Esophagus muscularis mucosa (tissue), 4 donors: ENCODE measurements around the gene MIPOL1. TPM values are rescaled to one million over a fixed set of nuclear protein-coding genes. Genes with fewer than 3 reads are reported as not detected.
A peak's percentile ranks its signal among the peaks of the same experiment; 100 is the strongest.

Experiments
- DNase-seq: peaks from one replicate; pipeline ENCODE4 v3.0.0-alpha.2; 2017; ENCODE audit errors: extremely low spot score
- H3K27ac ChIP-seq, 4 donors: fragments of 200-600 bp; sonication (generic); replicated peaks in 1 of 4; 1 replicate in 3 of 4; 2 replicates in 1 of 4; pipeline ENCODE4 v1.5.1; 2016 to 2019; ENCODE audit warnings: mild to moderate bottlenecking in 1 of 4
- H3K27me3 ChIP-seq, 4 donors: fragments of 200-600 bp; sonication (generic); one replicate each; pipeline versions ENCODE4 v1.5.1 to v1.6.0; 2016 to 2019
- H3K36me3 ChIP-seq, 4 donors: fragments of 200-600 bp; sonication (generic); one replicate each; pipeline ENCODE4 v1.5.1; 2016 to 2019
- H3K4me1 ChIP-seq, 4 donors: fragments of 200-600 bp; sonication (generic); one replicate each; pipeline ENCODE4 v1.5.1; 2016 to 2019
- H3K4me3 ChIP-seq, 4 donors: fragments of 200-600 bp; sonication (generic); 1 replicate in 2 of 4; 2 replicates in 2 of 4; pipeline ENCODE4 v1.5.1; 2016 to 2019; ENCODE audit warnings: mild to moderate bottlenecking in 4 of 4, moderate library complexity in 1 of 4
- H3K9me3 ChIP-seq, 4 donors: fragments of 200-600 bp; sonication (generic); 1 replicate in 3 of 4; 2 replicates in 1 of 4; pipeline ENCODE4 v1.5.1; 2016 to 2019
- CTCF ChIP-seq, 3 experiments: fragments of 200-600 bp in 2 of 3; fragments of 450-650 bp in 1 of 3; sonication (generic) in 2 of 3; IDR thresholded peaks; one replicate each; pipeline ENCODE4 v1.5.1; 2017 to 2019; ENCODE audit warnings: antibody characterized with exemption in 3 of 3, mild to moderate bottlenecking in 2 of 3, moderate library complexity in 1 of 3
- EP300 ChIP-seq: sonication (generic); formaldehyde crosslinking; IDR thresholded peaks from one replicate; pipeline ENCODE4 v1.6.1; 2017; ENCODE audit warnings: antibody characterized with exemption
- POLR2A ChIP-seq: fragments of 450-650 bp; IDR thresholded peaks from one replicate; pipeline ENCODE4 v1.6.1; 2017; ENCODE audit warnings: antibody characterized with exemption, moderate library complexity, mild to moderate bottlenecking, low read depth
- POLR2AphosphoS5 ChIP-seq, 2 donors: sonication (generic); formaldehyde crosslinking; IDR thresholded peaks; one replicate each; pipeline ENCODE4 v1.6.1; 2017; ENCODE audit warnings: antibody characterized with exemption in 2 of 2
- WGBS: methylation state at CpG from one replicate; pipeline ENCODE4 v1.1.5; 2018; 5-methylcytosine and 5-hydroxymethylcytosine counted together
- intact Hi-C: fragments of 100-400 bp; cut with DNase I; formaldehyde crosslinking; loops from one replicate; pipeline ENCODE4 v1.15.1; 2023
- total RNA-seq, 4 donors: library from RNA; depleted of rRNA; stranded (reverse); fragments of >200 nt; gene quantifications; one replicate each; pipeline versions ENCODE4 v1.1.0 to v1.2.1, GENCODE V29; 2016

Gene MIPOL1
- total RNA-seq, 4 donors from 2014 or later: 6.5 to 21.2 (median 10.4) TPM

DNA sequence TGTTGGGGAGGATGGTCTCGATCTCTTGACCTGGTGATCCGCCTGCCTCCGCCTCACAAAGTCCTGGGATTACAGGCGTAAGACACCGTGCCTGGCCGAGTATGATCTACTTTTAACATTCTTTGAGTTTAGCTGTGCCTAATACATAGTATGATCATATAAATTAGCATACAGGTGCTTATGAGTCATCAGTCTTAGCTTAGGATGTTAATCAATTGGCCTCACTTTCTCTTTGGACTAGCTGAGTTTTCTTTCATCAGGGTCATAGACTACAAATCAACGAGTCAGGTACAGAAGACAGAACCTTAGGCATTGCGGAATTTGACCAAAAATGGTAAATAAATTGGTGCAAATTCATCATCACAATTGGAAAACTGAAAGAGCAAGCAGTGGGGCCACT, 27.5 kb upstream of the MIPOL1 start:
- WGBS: 93% methylated on average over 8 of the region's 8 CpGs
- Histone ChIP-seq H3K27ac (no peak overlapping the region), H3K9me3 (no peaks in the 10 kb centered on the region), H3K36me3 (no peaks in the 10 kb centered on the region), H3K4me3 (no peak overlapping the region), H3K4me1 (peaks cover 15 to 21% (median 17%) of the 10 kb centered on the region in 4 donors), H3K27me3 (no peaks in the 10 kb centered on the region)
- intact Hi-C loops: no loop called here
- TF ChIP-seq POLR2AphosphoS5 (IDR thresholded peaks at IDR 0.05) (no peak), EP300 (no peak)
- no peak for DNase-seq

- WGBS: 73% methylated on average over 10 of the region's 10 CpGs
- Histone ChIP-seq H3K4me3 (no peak overlapping the region), H3K36me3 (no peaks in the 10 kb centered on the region), H3K27ac (no peak overlapping the region), H3K9me3 (no peaks in the 10 kb centered on the region), H3K4me1 (peaks cover 15 to 21% (median 17%) of the 10 kb centered on the region in 4 donors), H3K27me3 (no peaks in the 10 kb centered on the region)
- DNase-seq: no peak
- intact Hi-C loops: no loop called here
- TF ChIP-seq EP300: no peak
Observed at GRCh38 chr14:37170993-37171392, 26.7 kb upstream of the MIPOL1 start.

DNA sequence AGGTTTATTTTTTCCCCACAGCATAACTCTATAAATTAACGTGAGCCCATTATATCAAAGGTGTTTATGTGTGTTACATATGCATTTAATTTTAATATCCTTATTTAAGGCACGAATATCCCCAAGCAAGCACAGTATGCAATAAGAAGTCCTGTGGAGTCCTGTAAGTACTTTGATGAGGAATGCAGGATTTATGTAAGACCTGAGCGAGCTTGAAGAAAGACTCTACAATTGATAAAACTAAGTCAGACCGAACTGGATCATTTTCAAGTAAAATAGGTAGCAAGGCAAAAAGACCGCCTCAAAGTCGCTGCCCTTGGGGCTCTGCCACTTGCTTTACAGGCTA, 26.1 kb upstream of the MIPOL1 start:
- intact Hi-C loops: loop anchor here (2.0 kb wide), 1 partner anchor 25 kb away; the partner anchor contains the start of gene MIPOL1
- TF ChIP-seq CTCF (IDR thresholded peaks at IDR 0.05): no peak
- no peak for TF ChIP-seq POLR2A
- TF ChIP-seq EP300: no peak
- no peak for TF ChIP-seq POLR2AphosphoS5 (IDR thresholded peaks at IDR 0.05)
- no peaks in the 10 kb centered on the region for H3K27me3 ChIP-seq
- peak overlapping the region; percentile 88 to 92 (median 90) for H3K27ac ChIP-seq
- H3K4me3 ChIP-seq: peak overlapping the region; percentile 66 to 78 (median 70)
- H3K9me3 ChIP-seq: no peaks in the 10 kb centered on the region
- H3K36me3 ChIP-seq: no peaks in the 10 kb centered on the region
- WGBS: 4% methylated on average over 6 of the region's 6 CpGs
- H3K4me1 ChIP-seq: peaks cover 15 to 21% (median 17%) of the 10 kb centered on the region in 4 donors
- no peak for DNase-seq

DNA sequence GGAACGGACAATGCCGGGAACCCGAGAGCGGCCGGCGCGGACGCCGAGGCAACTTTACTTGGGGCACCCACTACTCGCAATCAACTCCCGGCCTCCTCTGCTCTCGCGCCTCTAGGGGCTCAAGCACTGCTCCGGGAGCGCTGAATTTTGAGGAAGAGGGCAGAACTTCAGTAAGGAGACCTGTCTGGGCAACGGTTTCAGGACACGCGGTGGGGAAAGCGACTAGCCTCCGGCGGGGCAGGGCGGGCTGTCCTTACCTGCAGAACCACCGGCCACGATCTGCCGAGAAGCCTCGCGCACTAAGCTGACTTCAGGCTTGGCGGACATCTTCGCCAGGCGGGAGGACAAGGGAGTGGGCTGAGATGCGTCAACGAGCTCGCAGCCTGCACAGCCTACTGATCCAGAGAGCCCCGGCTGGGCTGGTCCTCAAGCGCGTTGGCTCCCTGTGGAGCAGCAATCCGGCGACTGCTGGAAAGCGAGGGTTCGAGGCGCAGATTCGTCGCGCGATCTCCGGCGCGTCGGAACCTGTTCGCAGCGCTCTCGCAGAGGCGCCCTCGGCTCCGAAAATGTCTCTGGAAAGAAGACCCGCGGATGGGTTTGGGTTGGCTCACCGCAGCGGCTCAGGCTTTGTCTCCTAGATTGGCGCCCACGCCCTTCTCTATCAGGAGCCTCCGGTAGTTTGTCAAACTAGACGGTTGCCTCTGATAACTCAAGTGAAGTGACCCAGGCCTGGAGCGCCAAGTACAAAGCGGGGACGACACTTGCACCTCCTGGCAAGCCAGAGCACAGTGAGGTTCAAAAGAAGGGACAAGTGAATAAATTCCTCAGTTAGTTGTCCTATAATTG, 25.5 kb upstream of the MIPOL1 start, which contains the start of gene SLC25A21:
SLC25A21 (minus strand) TSS at position 583 of the 846 bp plus-strand sequence.
- TF ChIP-seq POLR2AphosphoS5 (IDR thresholded peaks at IDR 0.05) (peak; percentile 77 to 79), POLR2A (no peak), EP300 (no peak), CTCF (IDR thresholded peaks at IDR 0.05) (peak in 1 of 3 experiments; percentile 11)
- no peak for DNase-seq
- Histone ChIP-seq H3K27ac (peak within 1 kb of the TSS; percentile 88 to 92 (median 90)), H3K9me3 (no peaks in the 10 kb centered on the region), H3K4me1 (peaks cover 15 to 21% (median 17%) of the 10 kb centered on the region in 4 donors), H3K4me3 (peak within 1 kb of the TSS; percentile 66 to 78 (median 70)), H3K27me3 (no peaks in the 10 kb centered on the region), H3K36me3 (no peaks in the 10 kb centered on the region)
- 1% methylated on average over 16 of the region's 66 CpGs for WGBS
- intact Hi-C loops: loop anchor here (2.0 kb wide), 1 partner anchor 25 kb away; the partner anchor contains the start of gene MIPOL1

- TF ChIP-seq CTCF (IDR thresholded peaks at IDR 0.05) (no peak), POLR2AphosphoS5 (IDR thresholded peaks at IDR 0.05) (no peak), EP300 (no peak), POLR2A (no peak)
- DNase-seq: no peak
- H3K4me1 ChIP-seq: peaks cover 15 to 21% (median 17%) of the 10 kb centered on the region in 4 donors
- H3K9me3 ChIP-seq: no peaks in the 10 kb centered on the region
- peak overlapping the region; percentile 66 to 78 (median 70) for H3K4me3 ChIP-seq
- H3K27me3 ChIP-seq: no peaks in the 10 kb centered on the region
- H3K27ac ChIP-seq: peak overlapping the region; percentile 88 to 92 (median 90)
- WGBS: 48% methylated on average over 5 of the region's 5 CpGs
- H3K36me3 ChIP-seq: no peaks in the 10 kb centered on the region
- intact Hi-C loops: loop anchor here (2.0 kb wide), 1 partner anchor 24 kb away; the partner anchor contains the start of gene MIPOL1
Observed at GRCh38 chr14:37172936-37173614, 24.7 kb upstream of the MIPOL1 start.
